HEK293 (cell line): ENCODE results near the gene GAREM1.

Experiments used
- CTCF ChIA-PET: fragments of 350-600 bp; formaldehyde crosslinking; extraction: SDS; loops from one replicate; lab custom pipeline; 2021; ENCODE audit warnings: antibody characterized with exemption; lab: Yijun Ruan, JAX
- POLR2A ChIA-PET: fragments of 300-600 bp; formaldehyde crosslinking; extraction: SDS; loops from one replicate; lab custom pipeline; 2020; ENCODE audit warnings: antibody characterized with exemption, inconsistent platforms; lab: Yijun Ruan, JAX
- H3K27ac ChIP-seq: fragments of 200-500 bp; sonication (Bioruptor generic); 2 replicates; pipeline ENCODE4 v1.5.1; 2014; ENCODE audit warnings: low read depth, low read length, control low read depth, inconsistent platforms; ENCODE audit errors: extremely low read depth
- H3K36me3 ChIP-seq, 2 experiments: fragments of 200-500 bp in 1 of 2; sonication (Bioruptor generic) in 1 of 2; 1 replicate in 1 of 2; 2 replicates in 1 of 2; pipeline ENCODE4 v1.5.1; 2014 to 2017; ENCODE audit warnings: inconsistent platforms in 2 of 2, low read length in 2 of 2; ENCODE audit not compliant: control insufficient read depth in 2 of 2, insufficient read depth in 1 of 2
- H3K4me1 ChIP-seq: fragments of 200-500 bp; sonication (Bioruptor generic); 2 replicates; pipeline ENCODE4 v1.5.1; 2014; ENCODE audit warnings: mild to moderate bottlenecking, low read length, inconsistent platforms; ENCODE audit not compliant: control insufficient read depth, insufficient read depth
- H3K4me3 ChIP-seq: 2 replicates; pipeline ENCODE4 v1.5.1; 2011; ENCODE audit warnings: low read depth, mild to moderate bottlenecking, control low read depth, low read length, moderate library complexity
- H3K9me3 ChIP-seq: fragments of 200-500 bp; sonication (Bioruptor generic); 2 replicates; pipeline ENCODE4 v1.5.1; 2014; ENCODE audit warnings: low read depth, low read length, inconsistent platforms; ENCODE audit not compliant: control insufficient read depth, insufficient read depth
- GLI4 ChIP-seq: fragments of 450-650 bp; formaldehyde crosslinking; IDR thresholded peaks from 2 replicates; pipeline ENCODE4 v1.5.1; 2016; ENCODE audit warnings: missing biosample characterization, missing genetic modification characterization
- OSR2 ChIP-seq: fragments of 450-650 bp; formaldehyde crosslinking; IDR thresholded peaks from 2 replicates; pipeline ENCODE4 v1.5.1; 2016; ENCODE audit warnings: missing biosample characterization, missing genetic modification characterization
- PRDM1 ChIP-seq: fragments of 450-650 bp; formaldehyde crosslinking; IDR thresholded peaks from 2 replicates; pipeline ENCODE4; 2016; ENCODE audit warnings: missing biosample characterization, missing genetic modification characterization
- SP2 ChIP-seq: fragments of 450-650 bp; formaldehyde crosslinking; IDR thresholded peaks from 2 replicates; pipeline ENCODE4 v1.5.1; 2016; ENCODE audit warnings: missing biosample characterization, missing genetic modification characterization
- WT1 ChIP-seq: fragments of 450-650 bp; formaldehyde crosslinking; IDR thresholded peaks from 2 replicates; pipeline ENCODE4 v1.5.1; 2016; ENCODE audit warnings: missing biosample characterization, missing genetic modification characterization
- YY2 ChIP-seq: fragments of 450-650 bp; formaldehyde crosslinking; IDR thresholded peaks from 2 replicates; pipeline ENCODE4 v1.5.1; 2016; ENCODE audit warnings: missing biosample characterization, missing genetic modification characterization
- ZNF114 ChIP-seq: fragments of 450-650 bp; formaldehyde crosslinking; IDR thresholded peaks from 2 replicates; pipeline ENCODE4 v1.5.0; 2017; ENCODE audit warnings: missing biosample characterization, missing genetic modification characterization
- ZNF133 ChIP-seq: fragments of 450-650 bp; formaldehyde crosslinking; IDR thresholded peaks from 2 replicates; pipeline ENCODE4 v1.5.1; 2016; ENCODE audit warnings: missing biosample characterization, missing genetic modification characterization
- ZNF146 ChIP-seq: fragments of 450-650 bp; formaldehyde crosslinking; IDR thresholded peaks from 2 replicates; pipeline ENCODE4 v1.5.1; 2016; ENCODE audit warnings: missing biosample characterization, missing genetic modification characterization
- ZNF2 ChIP-seq: fragments of 450-650 bp; formaldehyde crosslinking; IDR thresholded peaks from 2 replicates; pipeline ENCODE4 v1.5.1; 2016; ENCODE audit warnings: missing biosample characterization, missing genetic modification characterization
- ZNF202 ChIP-seq: fragments of 450-650 bp; formaldehyde crosslinking; IDR thresholded peaks from 2 replicates; pipeline ENCODE4 v1.5.1; 2016; ENCODE audit warnings: missing biosample characterization, missing genetic modification characterization, borderline replicate concordance
- ZNF335 ChIP-seq: fragments of 450-650 bp; formaldehyde crosslinking; conservative IDR thresholded peaks from 2 replicates; pipeline ENCODE4 v1.5.1; 2016; ENCODE audit warnings: missing biosample characterization, missing genetic modification characterization
- ZNF354C ChIP-seq: fragments of 450-650 bp; formaldehyde crosslinking; IDR thresholded peaks from 2 replicates; pipeline ENCODE4 v1.5.1; 2016; ENCODE audit warnings: missing biosample characterization, missing genetic modification characterization, low read depth, borderline replicate concordance
- ZNF366 ChIP-seq: fragments of 450-650 bp; formaldehyde crosslinking; conservative IDR thresholded peaks from 2 replicates; pipeline ENCODE4 v1.5.1; 2016; ENCODE audit warnings: missing biosample characterization, missing genetic modification characterization
- ZNF394 ChIP-seq: fragments of 450-650 bp; formaldehyde crosslinking; IDR thresholded peaks from 2 replicates; pipeline ENCODE4 v1.5.1; 2016; ENCODE audit warnings: missing biosample characterization, missing genetic modification characterization, mild to moderate bottlenecking, moderate library complexity, borderline replicate concordance
- ZNF510 ChIP-seq: fragments of 450-650 bp; formaldehyde crosslinking; IDR thresholded peaks from 2 replicates; pipeline ENCODE4 v1.5.1; 2018; ENCODE audit warnings: mild to moderate bottlenecking, missing genetic modification characterization, missing biosample characterization; ENCODE audit not compliant: insufficient replicate concordance
- ZNF529 ChIP-seq: fragments of 450-650 bp; formaldehyde crosslinking; IDR thresholded peaks from 2 replicates; pipeline ENCODE4 v1.5.1; 2017; ENCODE audit warnings: missing genetic modification characterization, missing biosample characterization; ENCODE audit not compliant: insufficient replicate concordance
- ZNF561 ChIP-seq: fragments of 450-650 bp; IDR thresholded peaks from 2 replicates; pipeline ENCODE4 v1.5.1; 2018; ENCODE audit warnings: missing biosample characterization, missing genetic modification characterization, borderline replicate concordance
- ZNF677 ChIP-seq: fragments of 450-650 bp; IDR thresholded peaks from 2 replicates; pipeline ENCODE4 v1.5.0; 2018; ENCODE audit warnings: missing biosample characterization, mild to moderate bottlenecking, missing genetic modification characterization, moderate library complexity
- ZNF777 ChIP-seq: fragments of 450-650 bp; formaldehyde crosslinking; IDR thresholded peaks from 2 replicates; pipeline ENCODE4 v1.5.1; 2017; ENCODE audit warnings: missing biosample characterization, missing genetic modification characterization, borderline replicate concordance
- TF ChIP-seq, protein P1 (sequence below): fragments of 450-650 bp; formaldehyde crosslinking; IDR thresholded peaks from 2 replicates; pipeline ENCODE4 v1.5.1; 2017; ENCODE audit warnings: missing biosample characterization, missing genetic modification characterization
- TF ChIP-seq, protein P2 (sequence below): fragments of 450-650 bp; formaldehyde crosslinking; IDR thresholded peaks from 2 replicates; pipeline ENCODE4 v1.5.1; 2017; ENCODE audit warnings: missing biosample characterization, missing genetic modification characterization
- TF ChIP-seq, protein P3 (sequence below): fragments of 450-650 bp; formaldehyde crosslinking; IDR thresholded peaks from 2 replicates; pipeline ENCODE4 v1.5.1; 2016; ENCODE audit warnings: missing biosample characterization, missing genetic modification characterization
- TF ChIP-seq, protein P4 (sequence below): fragments of 450-650 bp; formaldehyde crosslinking; IDR thresholded peaks from 2 replicates; pipeline ENCODE4 v1.5.1; 2016; ENCODE audit warnings: missing biosample characterization, missing genetic modification characterization
- TF ChIP-seq, protein P5 (sequence below): fragments of 450-650 bp; formaldehyde crosslinking; IDR thresholded peaks from 2 replicates; pipeline ENCODE4 v1.5.1; 2016; ENCODE audit warnings: missing biosample characterization, missing genetic modification characterization
- TF ChIP-seq, protein P6 (sequence below): fragments of 450-650 bp; formaldehyde crosslinking; IDR thresholded peaks from 2 replicates; pipeline ENCODE4 v1.5.1; 2016; ENCODE audit warnings: missing biosample characterization, missing genetic modification characterization

The GAREM1 gene

DNA sequence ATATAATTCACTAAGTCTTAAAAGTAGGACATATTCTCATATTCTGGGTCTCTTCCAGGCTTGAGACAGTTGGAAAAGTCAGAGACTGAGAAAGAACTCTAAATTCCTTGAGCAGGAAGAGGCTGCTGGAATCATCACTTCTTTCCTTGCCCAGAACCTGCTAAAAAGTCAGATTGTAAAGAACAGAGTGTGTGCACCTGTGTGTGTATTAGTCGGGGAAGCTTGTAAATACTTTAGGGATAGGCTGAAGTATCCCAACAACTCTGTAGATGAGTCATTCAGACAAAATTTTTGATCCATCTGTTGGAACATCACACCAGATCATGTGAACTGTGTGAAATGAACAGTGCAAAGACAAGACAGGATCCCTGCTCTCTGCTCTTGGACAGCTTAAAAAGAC, 16.1 kb downstream of the GAREM1 start:
- no peak overlapping the region for H3K4me3 ChIP-seq
- peaks cover 3% of the 10 kb centered on the region; the same call in 1 of the 2 replicates for H3K4me1 ChIP-seq
- H3K36me3 ChIP-seq = no peaks in the 10 kb centered on the region
- TF ChIP-seq ZNF354C (tag by site-specific recombination) (no peak), ZNF2 (no peak), PRDM1 (no peak), ZNF561 (no peak)
- TF ChIP-seq, protein P1, sequence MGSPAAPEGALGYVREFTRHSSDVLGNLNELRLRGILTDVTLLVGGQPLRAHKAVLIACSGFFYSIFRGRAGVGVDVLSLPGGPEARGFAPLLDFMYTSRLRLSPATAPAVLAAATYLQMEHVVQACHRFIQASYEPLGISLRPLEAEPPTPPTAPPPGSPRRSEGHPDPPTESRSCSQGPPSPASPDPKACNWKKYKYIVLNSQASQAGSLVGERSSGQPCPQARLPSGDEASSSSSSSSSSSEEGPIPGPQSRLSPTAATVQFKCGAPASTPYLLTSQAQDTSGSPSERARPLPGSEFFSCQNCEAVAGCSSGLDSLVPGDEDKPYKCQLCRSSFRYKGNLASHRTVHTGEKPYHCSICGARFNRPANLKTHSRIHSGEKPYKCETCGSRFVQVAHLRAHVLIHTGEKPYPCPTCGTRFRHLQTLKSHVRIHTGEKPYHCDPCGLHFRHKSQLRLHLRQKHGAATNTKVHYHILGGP (tag by site-specific recombination) = no peak
- TF ChIP-seq, protein P2, sequence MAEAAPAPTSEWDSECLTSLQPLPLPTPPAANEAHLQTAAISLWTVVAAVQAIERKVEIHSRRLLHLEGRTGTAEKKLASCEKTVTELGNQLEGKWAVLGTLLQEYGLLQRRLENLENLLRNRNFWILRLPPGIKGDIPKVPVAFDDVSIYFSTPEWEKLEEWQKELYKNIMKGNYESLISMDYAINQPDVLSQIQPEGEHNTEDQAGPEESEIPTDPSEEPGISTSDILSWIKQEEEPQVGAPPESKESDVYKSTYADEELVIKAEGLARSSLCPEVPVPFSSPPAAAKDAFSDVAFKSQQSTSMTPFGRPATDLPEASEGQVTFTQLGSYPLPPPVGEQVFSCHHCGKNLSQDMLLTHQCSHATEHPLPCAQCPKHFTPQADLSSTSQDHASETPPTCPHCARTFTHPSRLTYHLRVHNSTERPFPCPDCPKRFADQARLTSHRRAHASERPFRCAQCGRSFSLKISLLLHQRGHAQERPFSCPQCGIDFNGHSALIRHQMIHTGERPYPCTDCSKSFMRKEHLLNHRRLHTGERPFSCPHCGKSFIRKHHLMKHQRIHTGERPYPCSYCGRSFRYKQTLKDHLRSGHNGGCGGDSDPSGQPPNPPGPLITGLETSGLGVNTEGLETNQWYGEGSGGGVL = no peak
- TF ChIP-seq, protein P3, sequence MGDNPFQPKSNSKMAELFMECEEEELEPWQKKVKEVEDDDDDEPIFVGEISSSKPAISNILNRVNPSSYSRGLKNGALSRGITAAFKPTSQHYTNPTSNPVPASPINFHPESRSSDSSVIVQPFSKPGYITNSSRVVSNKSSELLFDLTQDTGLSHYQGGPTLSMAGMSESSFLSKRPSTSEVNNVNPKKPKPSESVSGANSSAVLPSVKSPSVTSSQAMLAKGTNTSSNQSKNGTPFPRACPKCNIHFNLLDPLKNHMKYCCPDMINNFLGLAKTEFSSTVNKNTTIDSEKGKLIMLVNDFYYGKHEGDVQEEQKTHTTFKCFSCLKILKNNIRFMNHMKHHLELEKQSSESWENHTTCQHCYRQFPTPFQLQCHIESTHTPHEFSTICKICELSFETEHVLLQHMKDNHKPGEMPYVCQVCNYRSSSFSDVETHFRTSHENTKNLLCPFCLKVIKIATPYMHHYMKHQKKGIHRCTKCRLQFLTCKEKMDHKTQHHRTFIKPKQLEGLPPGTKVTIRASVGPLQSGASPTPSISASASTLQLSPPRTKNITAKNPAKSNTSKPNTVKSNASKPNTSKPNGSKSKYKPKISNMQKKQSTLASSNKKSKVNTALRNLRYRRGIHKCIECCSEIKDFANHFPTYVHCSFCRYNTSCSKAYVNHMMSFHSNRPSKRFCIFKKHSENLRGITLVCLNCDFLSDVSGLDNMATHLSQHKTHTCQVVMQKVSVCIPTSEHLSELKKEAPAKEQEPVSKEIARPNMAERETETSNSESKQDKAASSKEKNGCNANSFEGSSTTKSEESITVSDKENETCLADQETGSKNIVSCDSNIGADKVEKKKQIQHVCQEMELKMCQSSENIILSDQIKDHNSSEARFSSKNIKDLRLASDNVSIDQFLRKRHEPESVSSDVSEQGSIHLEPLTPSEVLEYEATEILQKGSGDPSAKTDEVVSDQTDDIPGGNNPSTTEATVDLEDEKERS (tag by site-specific recombination) = no peak
- TF ChIP-seq, protein P4, sequence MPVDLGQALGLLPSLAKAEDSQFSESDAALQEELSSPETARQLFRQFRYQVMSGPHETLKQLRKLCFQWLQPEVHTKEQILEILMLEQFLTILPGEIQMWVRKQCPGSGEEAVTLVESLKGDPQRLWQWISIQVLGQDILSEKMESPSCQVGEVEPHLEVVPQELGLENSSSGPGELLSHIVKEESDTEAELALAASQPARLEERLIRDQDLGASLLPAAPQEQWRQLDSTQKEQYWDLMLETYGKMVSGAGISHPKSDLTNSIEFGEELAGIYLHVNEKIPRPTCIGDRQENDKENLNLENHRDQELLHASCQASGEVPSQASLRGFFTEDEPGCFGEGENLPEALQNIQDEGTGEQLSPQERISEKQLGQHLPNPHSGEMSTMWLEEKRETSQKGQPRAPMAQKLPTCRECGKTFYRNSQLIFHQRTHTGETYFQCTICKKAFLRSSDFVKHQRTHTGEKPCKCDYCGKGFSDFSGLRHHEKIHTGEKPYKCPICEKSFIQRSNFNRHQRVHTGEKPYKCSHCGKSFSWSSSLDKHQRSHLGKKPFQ (tag by site-specific recombination) = no peak
- CTCF ChIA-PET = interaction anchor here (1.5 kb wide), 1 partner anchor 15 kb away, joined by 5 read pairs; no protein-coding TSS in a partner anchor
- POLR2A ChIA-PET = no interaction called here
- no peak overlapping the region for H3K27ac ChIP-seq
- H3K9me3 ChIP-seq = no peaks in the 10 kb centered on the region

DNA sequence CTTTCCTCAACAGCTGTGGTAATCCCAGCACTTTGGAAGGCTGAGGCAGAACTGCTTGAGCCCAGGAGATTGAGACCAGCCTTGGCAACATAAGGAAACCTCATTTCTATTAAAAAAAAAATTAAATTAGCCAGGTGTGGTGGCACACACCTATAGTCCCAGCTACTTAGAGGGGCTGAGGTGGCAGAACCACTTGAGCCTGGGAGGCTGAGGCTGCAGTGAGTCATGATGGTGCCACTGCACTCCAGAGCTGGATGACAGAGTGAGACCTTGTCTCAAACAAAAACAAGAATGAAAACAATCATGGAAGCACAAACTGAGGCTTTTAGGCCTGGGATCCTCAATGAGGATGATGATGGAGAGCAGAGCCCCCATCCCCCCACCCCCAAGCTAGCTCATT, 19.8 kb downstream of the GAREM1 start:
- H3K9me3 ChIP-seq = no peaks in the 10 kb centered on the region
- ChIA-PET POLR2A (interaction anchor here (1.2 kb wide), 1 partner anchor 20 kb away, joined by 3 read pairs; the partner anchor contains the start of gene GAREM1), CTCF (interaction anchor here (0.6 to 4.8 kb wide), 3 partner anchors 11 to 291 kb away, joined by 3 to 28 read pairs (median 6); no protein-coding TSS in a partner anchor)
- no peaks in the 10 kb centered on the region for H3K36me3 ChIP-seq
- H3K27ac ChIP-seq = no peak overlapping the region
- H3K4me3 ChIP-seq = no peak overlapping the region
- H3K4me1 ChIP-seq = peaks cover 5% of the 10 kb centered on the region
- TF ChIP-seq, protein P5, sequence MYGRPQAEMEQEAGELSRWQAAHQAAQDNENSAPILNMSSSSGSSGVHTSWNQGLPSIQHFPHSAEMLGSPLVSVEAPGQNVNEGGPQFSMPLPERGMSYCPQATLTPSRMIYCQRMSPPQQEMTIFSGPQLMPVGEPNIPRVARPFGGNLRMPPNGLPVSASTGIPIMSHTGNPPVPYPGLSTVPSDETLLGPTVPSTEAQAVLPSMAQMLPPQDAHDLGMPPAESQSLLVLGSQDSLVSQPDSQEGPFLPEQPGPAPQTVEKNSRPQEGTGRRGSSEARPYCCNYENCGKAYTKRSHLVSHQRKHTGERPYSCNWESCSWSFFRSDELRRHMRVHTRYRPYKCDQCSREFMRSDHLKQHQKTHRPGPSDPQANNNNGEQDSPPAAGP (tag by site-specific recombination) = no peak
- TF ChIP-seq ZNF114 (tag by site-specific recombination) = no peak
- no peak for TF ChIP-seq OSR2 (tag by site-specific recombination)
- TF ChIP-seq WT1 (tag by site-specific recombination) = no peak
- no peak for TF ChIP-seq ZNF394 (tag by site-specific recombination)
- TF ChIP-seq YY2 (tag by site-specific recombination) = no peak
- TF ChIP-seq ZNF529 (tag by site-specific recombination) = no peak
- TF ChIP-seq ZNF777 (tag by site-specific recombination) = no peak
- no peak for TF ChIP-seq ZNF133 (tag by site-specific recombination)
- no peak for TF ChIP-seq SP2 (tag by site-specific recombination)
- TF ChIP-seq ZNF677 = no peak
- TF ChIP-seq ZNF146 (tag by site-specific recombination) = no peak
- TF ChIP-seq ZNF335 (tag by site-specific recombination) = no peak
- TF ChIP-seq ZNF510 (tag by site-specific recombination) = no peak
- no peak for TF ChIP-seq GLI4 (tag by site-specific recombination)
- TF ChIP-seq, protein P6, sequence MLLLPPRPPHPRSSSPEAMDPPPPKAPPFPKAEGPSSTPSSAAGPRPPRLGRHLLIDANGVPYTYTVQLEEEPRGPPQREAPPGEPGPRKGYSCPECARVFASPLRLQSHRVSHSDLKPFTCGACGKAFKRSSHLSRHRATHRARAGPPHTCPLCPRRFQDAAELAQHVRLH (tag by site-specific recombination) = no peak
- TF ChIP-seq ZNF366 (tag by site-specific recombination) = no peak
- no peak for TF ChIP-seq ZNF202 (tag by site-specific recombination)
